ENCODE results near the gene TSKU.

TSKU gene

DNA sequence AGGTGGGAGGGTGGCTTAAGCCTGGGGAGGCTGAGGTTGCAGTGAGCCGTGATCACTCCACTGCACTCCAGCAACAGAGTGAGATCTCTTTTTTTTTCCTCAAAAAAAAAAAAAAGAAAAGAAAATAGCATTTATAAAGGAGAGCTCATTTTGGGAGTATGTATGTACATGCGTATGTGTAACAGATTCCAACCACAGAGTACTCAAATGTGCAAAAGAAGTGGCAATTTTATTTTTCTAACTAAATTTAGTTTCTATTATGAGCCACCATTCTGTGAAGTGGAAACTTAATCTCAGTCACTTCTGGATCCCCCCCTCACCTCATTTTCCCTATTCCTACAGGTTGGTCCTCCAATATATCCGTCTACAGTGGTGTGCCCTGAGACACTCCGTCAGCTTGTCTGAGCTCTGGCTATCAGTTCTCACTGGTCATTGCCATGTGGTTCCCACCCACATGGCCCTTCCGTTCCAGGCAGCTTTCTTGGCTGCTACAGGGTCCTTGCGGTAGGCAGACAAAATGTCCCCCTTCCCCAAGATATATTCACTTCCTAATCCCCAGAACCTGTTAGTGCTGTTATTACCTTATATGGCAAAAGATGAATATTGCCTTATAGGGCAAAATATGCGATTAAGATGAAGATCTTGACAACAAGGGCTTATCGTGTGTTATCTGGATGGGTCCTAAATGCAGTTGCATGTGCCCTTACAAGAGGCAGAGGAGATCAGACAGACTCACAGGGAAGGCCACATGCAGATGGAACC, 35.8 kb upstream of the TSKU start:
- no peaks in the 10 kb centered on the region for H3K9me3 ChIP-seq (ENCODE audit: insufficient read depth, low read depth, low read length)
- no peaks in the 10 kb centered on the region for H4K20me1 ChIP-seq (ENCODE audit: insufficient read depth, low read length, poor library complexity, severe bottlenecking)
- H2AFZ ChIP-seq (ENCODE audit: low read length), result no peak overlapping the region
- no peaks in the 10 kb centered on the region for H3K36me3 ChIP-seq (ENCODE audit: insufficient read depth, low read length)
- TF ChIP-seq, protein P1, sequence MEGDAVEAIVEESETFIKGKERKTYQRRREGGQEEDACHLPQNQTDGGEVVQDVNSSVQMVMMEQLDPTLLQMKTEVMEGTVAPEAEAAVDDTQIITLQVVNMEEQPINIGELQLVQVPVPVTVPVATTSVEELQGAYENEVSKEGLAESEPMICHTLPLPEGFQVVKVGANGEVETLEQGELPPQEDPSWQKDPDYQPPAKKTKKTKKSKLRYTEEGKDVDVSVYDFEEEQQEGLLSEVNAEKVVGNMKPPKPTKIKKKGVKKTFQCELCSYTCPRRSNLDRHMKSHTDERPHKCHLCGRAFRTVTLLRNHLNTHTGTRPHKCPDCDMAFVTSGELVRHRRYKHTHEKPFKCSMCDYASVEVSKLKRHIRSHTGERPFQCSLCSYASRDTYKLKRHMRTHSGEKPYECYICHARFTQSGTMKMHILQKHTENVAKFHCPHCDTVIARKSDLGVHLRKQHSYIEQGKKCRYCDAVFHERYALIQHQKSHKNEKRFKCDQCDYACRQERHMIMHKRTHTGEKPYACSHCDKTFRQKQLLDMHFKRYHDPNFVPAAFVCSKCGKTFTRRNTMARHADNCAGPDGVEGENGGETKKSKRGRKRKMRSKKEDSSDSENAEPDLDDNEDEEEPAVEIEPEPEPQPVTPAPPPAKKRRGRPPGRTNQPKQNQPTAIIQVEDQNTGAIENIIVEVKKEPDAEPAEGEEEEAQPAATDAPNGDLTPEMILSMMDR (conservative IDR thresholded peaks at IDR 0.05; ENCODE audit: low read length), result no peak
- no peak for TF ChIP-seq EZH2phosphoT487 (IDR thresholded peaks at IDR 0.05; ENCODE audit: borderline replicate concordance)
- no peak overlapping the region for H3K4me2 ChIP-seq (ENCODE audit: low read depth, low read length, poor library complexity, severe bottlenecking)
- no peak overlapping the region for H3K4me3 ChIP-seq (ENCODE audit: low read length, poor library complexity, severe bottlenecking)
- H3K27me3 ChIP-seq (ENCODE audit: insufficient read depth, low read length, poor library complexity, severe bottlenecking), result no peaks in the 10 kb centered on the region
- H3K9me2 ChIP-seq (replicated peaks; ENCODE audit: low read depth, low read length), result no peaks in the 10 kb centered on the region
- H3K4me1 ChIP-seq (ENCODE audit: insufficient read depth, low read length, poor library complexity, severe bottlenecking), result no peaks in the 10 kb centered on the region
- H3K79me2 ChIP-seq (ENCODE audit: insufficient read depth, low read length), result no peaks in the 10 kb centered on the region
- H3F3A ChIP-seq (ENCODE audit: low read depth), result no peaks in the 10 kb centered on the region
- H3K9ac ChIP-seq (ENCODE audit: low read depth, low read length, poor library complexity, severe bottlenecking), result no peak overlapping the region

DNA sequence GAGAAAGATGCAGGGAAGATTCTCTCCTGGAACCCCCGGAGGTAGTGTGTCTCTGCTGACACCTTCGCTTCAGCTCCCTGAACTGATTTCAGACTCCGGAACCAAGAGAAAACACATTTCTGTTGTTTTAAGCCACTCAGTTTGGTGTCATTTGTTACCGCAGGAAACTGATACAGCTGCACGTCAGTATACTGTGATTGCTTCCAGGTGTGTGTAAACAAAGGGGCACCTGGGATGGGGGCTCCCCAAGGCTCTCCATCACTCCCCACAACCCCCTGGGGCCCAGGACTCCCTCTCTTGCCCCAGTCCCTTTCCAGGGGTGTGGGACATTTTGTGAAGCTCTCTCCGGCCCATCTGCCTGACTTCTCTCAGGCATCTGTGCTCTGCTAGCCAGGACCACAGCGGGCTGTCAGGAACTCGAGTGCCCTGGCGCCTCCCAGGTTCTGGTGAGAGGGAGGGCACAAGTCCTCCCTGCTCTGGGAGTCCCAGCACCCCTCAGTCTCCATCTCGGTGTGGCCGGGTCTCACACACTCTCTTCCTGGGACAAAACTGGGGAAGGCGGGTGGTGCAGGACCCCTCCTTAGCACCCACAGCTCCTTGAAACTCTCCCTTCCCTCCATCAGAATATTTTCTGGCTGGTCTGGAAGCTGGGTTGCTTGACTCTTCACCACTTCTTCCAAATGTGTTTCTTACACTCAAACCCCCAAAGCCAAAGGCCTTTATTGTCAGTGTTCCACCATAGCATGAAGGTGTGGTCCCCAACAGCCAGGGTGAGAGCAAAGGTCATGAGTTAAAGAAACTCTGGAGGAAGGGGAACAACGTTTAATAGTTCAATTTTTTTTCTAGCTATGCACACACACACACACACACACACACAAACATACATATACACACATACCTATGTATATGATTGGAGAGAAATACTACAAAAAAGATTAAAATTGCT, 35.0 kb upstream of the TSKU start:
- Histone ChIP-seq H3K9me3 (ENCODE audit: insufficient read depth, low read depth, low read length) (no peaks in the 10 kb centered on the region), H3K9ac (ENCODE audit: low read depth, low read length, poor library complexity, severe bottlenecking) (no peak overlapping the region), H3K27me3 (ENCODE audit: insufficient read depth, low read length, poor library complexity, severe bottlenecking) (no peaks in the 10 kb centered on the region), H3K9me2 (replicated peaks; ENCODE audit: low read depth, low read length) (no peaks in the 10 kb centered on the region), H3F3A (ENCODE audit: low read depth) (no peaks in the 10 kb centered on the region), H4K20me1 (ENCODE audit: insufficient read depth, low read length, poor library complexity, severe bottlenecking) (no peaks in the 10 kb centered on the region), H2AFZ (ENCODE audit: low read length) (no peak overlapping the region), H3K36me3 (ENCODE audit: insufficient read depth, low read length) (no peaks in the 10 kb centered on the region), H3K4me3 (ENCODE audit: low read length, poor library complexity, severe bottlenecking) (no peak overlapping the region), H3K4me2 (ENCODE audit: low read depth, low read length, poor library complexity, severe bottlenecking) (no peak overlapping the region), H3K79me2 (ENCODE audit: insufficient read depth, low read length) (no peaks in the 10 kb centered on the region), H3K4me1 (ENCODE audit: insufficient read depth, low read length, poor library complexity, severe bottlenecking) (no peaks in the 10 kb centered on the region)
- TF ChIP-seq EZH2phosphoT487 (IDR thresholded peaks at IDR 0.05; ENCODE audit: borderline replicate concordance), result no peak
- TF ChIP-seq, protein P1 (conservative IDR thresholded peaks at IDR 0.05; ENCODE audit: low read length), result no peak

DNA sequence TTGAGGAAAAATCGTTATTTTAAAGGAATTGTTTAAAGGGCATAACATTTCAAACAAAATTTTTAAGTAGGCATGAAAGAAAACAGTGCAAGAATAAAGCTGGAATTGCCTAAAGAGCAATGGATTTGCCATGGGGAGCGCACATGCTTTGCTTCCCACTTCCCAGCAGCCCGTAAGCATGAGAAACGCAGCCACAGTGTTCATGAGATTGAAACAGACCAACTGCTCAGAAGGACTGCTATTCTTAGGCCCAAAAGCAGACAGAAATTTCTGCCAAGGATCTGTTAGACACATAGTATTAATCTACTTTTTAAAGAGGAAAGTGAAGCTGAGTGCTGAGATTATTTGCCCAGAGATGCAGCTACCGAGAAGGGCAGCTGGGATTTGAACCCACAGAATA, 34.2 kb upstream of the TSKU start:
- Histone ChIP-seq H3K27me3 (ENCODE audit: insufficient read depth, low read length, poor library complexity, severe bottlenecking) (no peaks in the 10 kb centered on the region), H3K9me2 (replicated peaks; ENCODE audit: low read depth, low read length) (no peaks in the 10 kb centered on the region), H3K4me1 (ENCODE audit: insufficient read depth, low read length, poor library complexity, severe bottlenecking) (no peaks in the 10 kb centered on the region), H4K20me1 (ENCODE audit: insufficient read depth, low read length, poor library complexity, severe bottlenecking) (no peaks in the 10 kb centered on the region), H3K4me2 (ENCODE audit: low read depth, low read length, poor library complexity, severe bottlenecking) (no peak overlapping the region), H3F3A (ENCODE audit: low read depth) (no peaks in the 10 kb centered on the region), H3K9ac (ENCODE audit: low read depth, low read length, poor library complexity, severe bottlenecking) (no peak overlapping the region), H3K79me2 (ENCODE audit: insufficient read depth, low read length) (no peaks in the 10 kb centered on the region), H3K4me3 (ENCODE audit: low read length, poor library complexity, severe bottlenecking) (no peak overlapping the region), H3K36me3 (ENCODE audit: insufficient read depth, low read length) (no peaks in the 10 kb centered on the region), H3K9me3 (ENCODE audit: insufficient read depth, low read depth, low read length) (no peaks in the 10 kb centered on the region), H2AFZ (ENCODE audit: low read length) (no peak overlapping the region)
- TF ChIP-seq EZH2phosphoT487 (IDR thresholded peaks at IDR 0.05; ENCODE audit: borderline replicate concordance), result no peak
- TF ChIP-seq, protein P1 (conservative IDR thresholded peaks at IDR 0.05; ENCODE audit: low read length), result no peak

Measured in Loucy (cell line).